ENCODE results near the gene TBCCD1.

DNA sequence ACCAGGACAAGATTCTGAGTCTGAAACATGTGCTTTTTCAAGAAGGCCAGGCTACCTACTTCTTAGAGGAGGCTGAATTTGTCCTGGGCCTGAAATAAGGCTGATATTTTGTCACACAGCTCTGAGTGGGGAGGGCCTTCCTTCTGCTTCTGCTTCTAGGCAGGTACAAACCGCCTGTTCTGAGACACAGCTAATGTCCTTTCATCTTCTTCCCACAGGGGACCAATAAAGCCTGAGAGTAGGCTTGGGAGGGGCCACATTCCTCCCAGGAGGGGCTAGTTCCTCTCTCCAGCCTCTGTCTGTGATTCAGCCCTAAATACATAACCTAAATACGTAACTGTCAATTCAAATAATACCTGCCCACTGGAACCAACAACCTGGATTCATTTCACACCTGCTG, 57.7 kb downstream of the TBCCD1 start:
- TF ChIP-seq CTCF (IDR thresholded peaks at IDR 0.05; ENCODE audit: extremely low read depth in 1 of 2, insufficient read depth in 1 of 2, low read depth in 1 of 2, low read length in 2 of 2) (no peak), POLR2A (IDR thresholded peaks at IDR 0.05; ENCODE audit: low read depth, low read length) (no peak), MYC (IDR thresholded peaks at IDR 0.05; ENCODE audit: low read depth, low read length) (no peak), EZH2 (IDR thresholded peaks at IDR 0.05; ENCODE audit: borderline replicate concordance, low read depth, low read length, severe bottlenecking) (no peak), POLR2AphosphoS5 (IDR thresholded peaks at IDR 0.05; ENCODE audit: insufficient read depth, low read depth, low read length) (no peak), FOS (IDR thresholded peaks at IDR 0.05; ENCODE audit: borderline replicate concordance, insufficient read depth, low read length) (no peak), JUN (IDR thresholded peaks at IDR 0.05; ENCODE audit: borderline replicate concordance, insufficient read depth, insufficient read length, low read depth) (no peak), GATA2 (IDR thresholded peaks at IDR 0.05; ENCODE audit: insufficient read depth, insufficient read length, low read depth, low read length) (no peak)
- TF ChIP-seq, protein P1, sequence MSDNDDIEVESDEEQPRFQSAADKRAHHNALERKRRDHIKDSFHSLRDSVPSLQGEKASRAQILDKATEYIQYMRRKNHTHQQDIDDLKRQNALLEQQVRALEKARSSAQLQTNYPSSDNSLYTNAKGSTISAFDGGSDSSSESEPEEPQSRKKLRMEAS (IDR thresholded peaks at IDR 0.05; ENCODE audit: insufficient read depth, insufficient read length) = no peak
